AG09309 (cell line): ENCODE measurements around the gene RTN4RL1.
"Not testable (repeated sequence)": the region's sequence is repeated elsewhere in the genome, so short reads cannot be mapped to it uniquely, and the experiment has no call there.

Experiments used
- DNase-seq: peaks from one replicate; pipeline ENCODE4 v3.0.0-alpha.2; 2010; ENCODE audit warnings: low read depth
- H3K4me3 ChIP-seq: 2 replicates; pipeline ENCODE4 v1.5.1; 2011; ENCODE audit warnings: mild to moderate bottlenecking, low read depth, low read length, moderate library complexity; ENCODE audit not compliant: control insufficient read depth
- CTCF ChIP-seq: IDR thresholded peaks from 2 replicates; pipeline ENCODE4 v1.5.1; 2011; ENCODE audit warnings: mild to moderate bottlenecking, low read depth, low read length, inconsistent platforms; ENCODE audit not compliant: insufficient read depth, control insufficient read depth; ENCODE audit errors: missing control alignments

RTN4RL1 gene

DNA sequence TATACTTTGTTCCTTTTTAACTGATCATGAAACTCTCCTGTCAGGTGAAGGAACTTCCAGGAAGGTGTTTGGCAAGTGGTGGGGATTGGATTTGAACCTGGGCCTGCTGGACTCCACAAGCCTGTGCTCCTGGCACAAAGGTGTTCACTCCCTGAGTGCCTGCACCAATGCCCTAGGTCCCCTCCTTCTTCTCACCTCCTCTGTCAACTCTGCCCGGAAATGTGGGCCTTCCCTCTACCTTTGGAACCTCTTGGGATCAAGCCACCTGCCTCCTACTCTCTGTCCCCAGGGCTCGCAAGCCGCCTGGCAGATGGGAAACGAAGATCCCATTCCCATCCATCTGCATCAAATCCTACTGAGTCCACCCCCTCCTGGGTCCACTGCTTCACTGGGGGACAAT lies 40.0 kb downstream of the RTN4RL1 start:
- no peak for DNase-seq
- H3K4me3 ChIP-seq = no peak overlapping the region
- no peak for TF ChIP-seq CTCF

GRCh38 chr17:1982793-1983366 lies 42.3 kb downstream of the RTN4RL1 start:
- DNase-seq, H3K4me3 ChIP-seq: not testable (repeated sequence)

DNA sequence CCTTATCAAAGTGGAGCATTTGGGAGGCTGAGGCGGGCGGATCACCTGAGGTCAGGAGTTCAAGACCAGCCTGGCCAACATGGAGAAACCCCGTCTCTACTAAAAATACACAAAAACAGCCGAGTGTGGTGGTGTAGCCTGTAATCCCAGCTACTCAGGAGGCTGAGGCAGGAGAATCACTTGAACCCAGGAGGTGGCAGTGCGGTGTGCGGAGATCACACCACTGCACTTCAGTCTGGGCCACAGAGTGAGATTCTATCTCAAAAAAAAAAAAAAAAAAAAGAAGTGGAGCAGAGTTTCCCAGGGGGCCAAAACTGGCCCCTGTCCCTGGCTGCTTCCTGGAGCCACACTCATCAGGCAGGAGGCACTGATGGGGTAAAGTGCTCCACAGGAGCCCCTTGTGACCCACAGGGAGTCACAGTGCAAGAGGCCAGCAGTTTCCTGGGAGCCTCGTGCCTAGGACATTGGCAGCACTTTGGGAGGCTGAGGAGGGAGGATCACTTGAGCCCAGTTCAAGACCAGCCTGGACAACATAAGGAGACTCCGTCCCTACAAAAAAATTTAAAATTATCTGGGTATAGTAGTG lies 44.4 kb downstream of the RTN4RL1 start:
- DNase-seq = no peak
- TF ChIP-seq CTCF = no peak

DNA sequence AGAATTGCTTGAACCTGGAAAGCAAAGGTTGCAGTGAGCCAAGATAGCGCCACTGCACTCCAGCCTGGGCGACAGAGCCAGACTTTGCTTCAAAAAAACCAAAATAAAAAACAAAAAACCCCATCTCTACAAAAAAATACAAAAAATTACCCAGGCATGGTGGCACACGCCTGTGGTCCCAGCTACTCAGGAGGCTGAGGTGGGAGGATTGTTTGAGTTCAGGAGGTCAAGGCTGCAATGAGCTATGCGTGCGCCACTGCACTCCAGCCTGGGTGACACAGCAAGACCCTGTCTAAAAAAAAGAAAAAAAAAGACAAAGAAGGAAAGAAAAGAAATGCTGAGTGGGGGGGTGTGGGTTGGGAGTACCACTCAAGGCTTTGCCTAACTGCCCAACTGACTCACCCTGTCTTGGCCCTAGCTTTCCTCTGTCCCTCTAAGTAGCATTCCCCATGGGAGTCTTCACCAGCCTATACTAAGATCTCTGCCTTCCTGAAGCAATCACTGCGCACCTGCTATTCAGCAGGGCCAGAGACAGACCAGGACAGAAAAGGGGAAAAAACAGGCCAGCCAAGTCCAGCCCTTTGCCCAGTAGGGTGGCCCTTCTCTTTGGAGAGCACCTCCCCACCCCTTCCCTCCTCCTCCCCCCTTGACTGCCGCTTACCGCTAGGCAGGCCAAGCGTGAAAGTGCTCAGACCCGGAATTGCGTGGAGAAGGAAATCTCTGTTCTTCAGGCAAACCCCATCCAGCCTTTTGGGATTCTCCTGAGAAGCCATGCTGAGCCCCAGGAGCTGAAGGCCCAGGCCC lies 45.8 kb downstream of the RTN4RL1 start:
- no peak overlapping the region for H3K4me3 ChIP-seq
- no peak for TF ChIP-seq CTCF
- no peak for DNase-seq

More for the DNA sequence above, 44.4 kb downstream of the RTN4RL1 start:
- no peak overlapping the region for H3K4me3 ChIP-seq

- DNase-seq = no peak
- no peak overlapping the region for H3K4me3 ChIP-seq
- TF ChIP-seq CTCF = no peak
Observed at GRCh38 chr17:1978396-1978949, 46.7 kb downstream of the RTN4RL1 start.

DNA sequence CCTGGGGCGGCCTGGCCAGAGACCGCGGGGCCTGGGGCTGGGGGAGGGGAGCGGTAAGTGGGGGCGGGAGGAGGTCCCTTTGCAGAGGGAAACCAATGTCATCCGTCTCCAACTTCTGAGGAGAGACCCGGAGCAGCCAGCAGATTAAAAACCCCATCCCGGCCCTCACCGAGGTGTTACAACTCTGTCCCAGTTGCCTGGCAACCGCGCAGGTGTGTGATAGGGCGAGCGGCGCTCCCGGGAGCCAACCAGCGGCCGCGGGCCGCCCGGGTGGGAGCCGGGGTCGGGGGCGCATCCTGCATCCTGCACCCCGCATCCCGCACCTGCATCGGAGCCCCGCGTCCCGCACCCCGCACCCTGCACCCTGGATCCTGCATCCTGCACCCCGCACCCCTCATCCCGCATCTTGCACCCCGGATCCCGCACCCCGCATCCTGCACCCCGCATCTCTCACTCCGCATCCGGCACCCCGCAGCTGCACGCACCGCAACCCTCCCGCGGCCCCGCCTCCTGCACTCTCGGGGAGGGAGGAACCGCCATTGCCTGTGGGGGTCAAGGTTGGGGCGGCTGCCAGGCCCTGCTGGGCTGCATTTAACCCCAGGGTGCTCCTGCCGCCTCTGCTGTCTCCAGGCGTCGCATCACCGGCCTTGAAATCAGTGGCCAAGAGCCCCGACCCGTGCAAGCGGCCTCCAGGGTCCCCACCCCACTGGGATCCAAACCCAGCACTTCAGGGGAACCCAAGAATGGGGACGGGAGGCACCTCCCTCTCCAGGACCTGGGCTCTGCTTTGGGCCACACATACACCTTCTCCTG lies 47.3 kb downstream of the RTN4RL1 start:
- no peak for TF ChIP-seq CTCF
- H3K4me3 ChIP-seq = no peak overlapping the region
- no peak for DNase-seq
